CD4-positive, alpha-beta T cell treated with Interferon gamma for 1 hour (primary cell): ENCODE measurements around the gene FUT3.
"Not testable (repeated sequence)": the region's sequence is repeated elsewhere in the genome, so short reads cannot be mapped to it uniquely, and the experiment has no call there.

ENCODE experiments used
- DNase-seq: peaks from one replicate; pipeline ENCODE4 v3.0.0-alpha.2; 2020

FUT3 gene

DNA sequence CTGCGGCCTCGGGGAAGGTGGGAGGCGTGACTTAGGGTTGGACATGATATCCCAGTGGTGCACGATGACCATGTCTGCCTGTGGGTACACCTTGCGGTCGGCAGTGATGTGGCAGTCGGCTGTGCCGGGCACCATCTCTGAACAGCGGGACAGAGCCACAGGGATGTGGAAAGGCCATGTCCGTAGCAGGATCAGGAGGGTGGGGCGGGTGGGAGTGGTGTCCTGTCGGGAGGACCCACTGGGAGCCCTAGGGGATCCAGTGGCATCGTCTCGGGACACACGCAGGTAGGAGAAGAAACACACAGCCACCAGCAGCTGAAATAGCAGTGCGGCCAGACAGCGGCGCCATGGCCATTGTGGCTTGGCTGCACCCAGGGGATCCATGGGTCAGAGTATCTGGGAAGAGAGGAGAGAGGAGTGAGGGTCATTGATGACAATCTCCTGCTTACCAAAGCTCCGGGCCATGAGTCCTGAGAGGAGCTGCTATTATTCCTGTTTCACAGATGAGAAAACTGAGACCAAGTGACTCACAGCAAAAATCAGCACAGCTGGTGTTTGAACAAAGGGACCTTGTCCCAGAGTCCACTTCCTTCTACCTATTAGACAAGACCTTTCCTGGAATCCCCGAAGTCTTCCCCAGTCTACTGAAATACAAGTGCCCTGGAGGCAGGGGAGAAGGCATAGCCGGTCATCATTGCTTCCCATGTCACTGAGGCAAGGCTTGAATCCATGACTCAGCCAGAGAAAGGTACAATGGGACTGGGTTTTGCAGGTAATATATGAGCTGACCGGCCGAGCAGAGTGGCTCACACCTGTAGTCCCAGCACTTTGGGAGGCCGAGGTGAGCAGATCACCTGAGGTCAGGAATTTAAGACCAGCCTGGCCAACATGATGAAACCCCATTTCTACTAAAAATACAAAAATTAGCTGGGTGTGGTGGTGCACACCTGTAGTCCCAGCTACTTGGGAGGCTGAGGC is 6.5 kb downstream of the FUT3 start:
- no peak for DNase-seq

DNA sequence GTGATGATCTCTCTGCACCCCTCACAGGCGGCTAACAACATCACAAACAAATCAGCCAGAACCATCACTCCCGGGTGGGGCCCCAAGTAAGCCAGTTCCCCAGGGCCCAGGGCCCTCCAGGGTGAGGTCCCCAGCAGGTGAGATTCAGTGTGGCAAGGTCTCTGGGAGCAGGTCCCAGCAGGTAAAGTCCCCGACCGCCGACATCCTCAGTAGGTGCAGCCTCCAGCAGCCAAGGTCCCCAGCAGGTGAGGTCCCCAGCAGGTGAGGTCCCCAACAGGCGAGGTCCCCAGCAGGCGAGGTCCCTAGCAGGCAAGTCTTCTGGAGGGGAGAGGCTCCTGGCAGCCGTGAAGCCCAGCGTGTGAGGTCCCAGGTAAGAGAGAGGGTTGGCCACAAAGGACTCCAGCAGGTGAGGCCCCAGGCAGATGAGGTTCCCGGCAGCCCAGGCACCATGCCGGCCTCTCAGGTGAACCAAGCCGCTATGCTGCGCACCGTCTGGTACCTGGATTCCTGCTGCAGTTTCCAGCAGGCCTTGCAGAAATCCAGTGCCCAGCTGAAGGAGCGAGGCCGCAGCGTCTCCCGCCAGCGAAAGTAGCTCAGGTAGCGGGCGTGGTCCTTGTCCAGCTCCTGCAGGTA is 7.8 kb downstream of the FUT3 start:
- DNase-seq: no peak

- DNase-seq: not testable (repeated sequence)
Measured at GRCh38 chr19:5841735-5842111, 9.5 kb downstream of the FUT3 start.

- DNase-seq: no peak
Measured at GRCh38 chr19:5839065-5840017, 11.9 kb downstream of the FUT3 start, which contains the start of gene FUT6. TSS of gene FUT6 (minus strand) at chr19:5839702. CDS start at chr19:5832567, 7,135 bp downstream.

DNA sequence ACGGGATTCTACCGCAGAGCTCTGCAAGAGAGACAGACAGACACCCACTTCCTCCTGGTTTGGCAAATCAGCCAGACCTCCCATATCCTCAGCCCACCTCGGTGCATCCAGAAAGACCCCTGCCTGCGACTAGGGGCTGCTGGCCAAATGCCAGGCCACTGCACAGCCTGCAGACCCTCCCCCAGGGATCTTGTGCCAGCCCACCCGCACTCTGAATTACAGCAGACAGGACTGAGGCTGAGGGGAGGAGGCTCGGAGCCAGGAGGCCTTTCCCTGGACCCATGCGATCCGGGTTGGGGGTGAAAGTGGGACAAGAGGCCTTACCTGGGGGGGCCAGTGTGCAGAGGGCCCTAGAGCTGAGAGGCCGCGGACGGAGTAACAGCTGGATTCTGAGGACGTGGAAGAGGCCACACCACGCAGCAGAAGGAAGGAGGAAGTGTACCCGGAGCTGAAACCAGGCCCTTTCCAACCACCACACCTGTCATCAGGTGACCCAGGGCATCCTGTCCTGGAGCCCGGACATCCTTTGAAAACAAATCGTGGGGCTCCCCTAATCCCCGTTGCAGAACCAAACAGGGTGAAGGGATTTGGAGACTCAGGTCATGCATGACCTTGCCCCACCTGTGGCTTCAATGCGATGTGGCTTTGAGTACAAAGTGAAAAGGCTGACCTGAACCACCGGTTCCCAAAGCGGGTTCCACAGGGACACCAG is 12.7 kb downstream of the FUT3 start:
- no peak for DNase-seq

DNA sequence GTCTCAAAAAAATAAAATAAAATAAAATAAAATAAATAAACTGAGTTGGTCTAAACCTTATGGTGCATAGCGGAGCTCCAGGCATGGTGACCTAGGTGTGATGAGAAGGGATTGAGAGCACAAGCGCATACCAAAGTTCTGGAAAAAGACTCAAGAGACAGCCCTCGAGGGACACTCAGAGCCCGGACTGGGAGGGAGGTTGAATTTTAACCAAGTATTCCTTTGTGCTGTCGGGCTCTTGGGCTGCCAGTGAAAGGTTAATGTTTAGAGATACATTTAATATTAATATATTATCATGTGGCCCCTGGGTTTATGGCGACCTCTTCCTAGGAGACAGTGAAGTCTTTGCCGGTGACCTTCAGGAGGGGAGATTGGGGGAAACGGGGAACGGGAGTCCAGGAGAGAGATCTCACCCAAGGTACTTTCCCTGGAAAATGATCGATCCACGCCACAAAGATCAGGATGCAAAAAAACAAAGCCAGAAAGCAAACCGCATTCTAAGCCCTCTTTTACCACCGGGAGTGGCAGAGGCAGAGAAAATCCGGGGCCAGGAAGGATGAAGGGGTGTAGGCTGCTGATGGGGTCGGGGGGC is 13.4 kb downstream of the FUT3 start:
- DNase-seq: no peak

GRCh38 chr19:5832527-5833216 is 18.6 kb downstream of the FUT3 start:
- no peak for DNase-seq

DNA sequence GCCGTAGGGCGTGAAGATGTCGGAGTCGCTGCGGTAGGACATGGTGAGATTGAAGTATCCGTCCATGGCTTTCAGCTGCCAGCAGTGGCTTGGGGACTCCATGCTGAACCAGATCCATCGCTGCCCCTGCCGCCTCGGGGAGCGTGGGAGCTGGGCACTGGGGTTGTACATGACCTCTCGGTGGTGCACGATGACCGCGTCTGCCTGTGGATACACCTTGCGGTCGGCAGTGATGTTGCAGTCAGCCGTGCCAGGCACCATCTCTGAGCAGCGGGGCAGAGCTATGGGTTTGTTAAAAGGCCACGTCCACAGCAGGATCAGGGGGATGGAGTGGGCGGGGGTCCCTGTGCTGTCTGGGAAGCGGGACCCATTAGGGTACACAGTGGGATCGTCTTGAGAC is 19.2 kb downstream of the FUT3 start:
- DNase-seq: no peak

GRCh38 chr19:5831159-5831558 is 20.1 kb downstream of the FUT3 start:
- no peak for DNase-seq

DNA sequence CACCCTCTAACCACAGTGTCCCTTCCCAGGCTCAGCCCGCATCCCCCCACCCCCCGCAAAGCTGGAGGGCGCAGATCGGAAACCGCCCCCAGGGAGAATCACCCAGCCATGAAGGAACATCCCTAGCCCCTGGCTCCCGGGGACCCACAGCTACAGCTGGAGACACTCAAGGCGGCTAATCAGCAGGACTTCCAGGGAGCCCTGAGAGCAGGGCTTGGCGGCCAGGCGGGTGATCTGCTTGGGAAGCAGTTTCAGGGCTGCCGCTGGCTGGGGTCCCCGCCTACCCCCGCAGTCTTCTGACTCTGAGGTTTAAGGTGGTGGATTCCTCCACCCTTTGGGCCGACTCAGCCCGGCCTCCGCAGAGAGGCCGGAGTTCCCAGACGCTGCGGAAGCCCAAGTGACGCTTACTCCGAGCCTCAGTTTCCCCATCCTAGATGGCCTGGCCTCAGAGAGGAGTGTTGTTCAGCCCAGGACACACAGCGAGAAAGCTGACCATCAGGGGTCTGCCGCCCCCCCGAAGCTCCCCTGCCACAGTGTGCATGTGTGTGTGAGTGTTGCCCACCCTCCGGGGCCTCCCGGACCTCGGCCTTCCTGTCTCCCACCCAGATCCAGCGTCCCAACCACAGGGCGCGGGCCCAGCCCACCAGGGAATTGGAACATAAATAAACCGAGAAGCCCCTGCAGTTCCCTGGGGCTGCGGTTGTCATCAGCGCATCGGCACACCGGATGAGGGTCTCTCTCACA is 21.5 kb downstream of the FUT3 start:
- DNase-seq: no peak

- no peak for DNase-seq
Measured at GRCh38 chr19:5828661-5829566, 22.3 kb downstream of the FUT3 start.

DNA sequence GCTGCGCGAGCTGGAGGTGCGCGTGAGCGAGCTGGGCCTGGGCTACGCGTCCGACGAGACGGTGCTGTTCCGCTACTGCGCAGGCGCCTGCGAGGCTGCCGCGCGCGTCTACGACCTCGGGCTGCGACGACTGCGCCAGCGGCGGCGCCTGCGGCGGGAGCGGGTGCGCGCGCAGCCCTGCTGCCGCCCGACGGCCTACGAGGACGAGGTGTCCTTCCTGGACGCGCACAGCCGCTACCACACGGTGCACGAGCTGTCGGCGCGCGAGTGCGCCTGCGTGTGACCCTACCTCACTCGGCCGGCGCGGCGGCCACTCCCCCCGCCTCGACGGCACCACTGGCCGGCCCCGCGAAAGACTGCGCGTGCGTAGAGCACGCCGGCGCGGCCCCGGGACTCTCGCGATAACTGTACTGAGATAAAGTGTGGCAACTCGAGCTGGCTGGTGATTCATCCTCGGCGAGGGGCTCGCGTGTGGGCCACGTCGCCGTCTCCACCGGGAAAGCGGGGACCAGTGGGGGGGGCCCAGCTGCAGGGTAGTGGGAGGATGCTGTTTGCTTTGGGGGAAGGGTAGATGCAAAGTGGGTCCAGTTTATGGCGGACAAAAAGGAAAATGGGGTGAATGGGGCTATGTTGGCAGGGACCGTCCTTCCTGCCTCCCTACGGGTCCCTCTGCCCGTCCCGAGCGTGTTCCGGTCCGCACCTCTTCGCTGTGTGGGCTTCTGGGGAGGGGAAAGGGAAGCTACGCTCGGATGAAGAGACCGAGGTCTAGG is 23.2 kb downstream of the FUT3 start:
- DNase-seq: peak; percentile 93

DNA sequence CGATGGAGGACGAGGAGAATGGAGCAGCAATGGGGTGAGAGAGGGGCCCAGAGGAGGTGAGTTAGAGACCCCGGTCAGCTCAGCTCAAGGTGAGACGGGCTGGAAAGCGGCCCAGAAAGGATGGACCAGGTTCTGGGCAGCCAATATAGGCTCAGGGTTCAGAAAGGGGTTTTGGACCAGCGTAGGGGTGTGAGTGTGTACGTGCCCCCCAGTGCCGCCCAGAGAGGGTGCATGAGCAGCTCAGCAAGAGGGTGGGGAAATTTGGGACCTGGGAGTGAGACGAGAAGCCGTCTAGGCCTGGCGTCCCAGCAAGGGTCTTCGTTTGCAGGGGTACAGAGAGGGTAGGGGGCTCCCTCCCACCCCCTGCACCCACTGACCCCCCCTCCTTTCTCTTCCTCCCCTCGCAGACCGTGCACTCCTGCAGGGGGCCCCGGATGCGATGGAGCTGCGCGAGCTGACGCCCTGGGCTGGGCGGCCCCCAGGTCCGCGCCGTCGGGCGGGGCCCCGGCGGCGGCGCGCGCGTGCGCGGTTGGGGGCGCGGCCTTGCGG is 23.8 kb downstream of the FUT3 start:
- no peak for DNase-seq

DNA sequence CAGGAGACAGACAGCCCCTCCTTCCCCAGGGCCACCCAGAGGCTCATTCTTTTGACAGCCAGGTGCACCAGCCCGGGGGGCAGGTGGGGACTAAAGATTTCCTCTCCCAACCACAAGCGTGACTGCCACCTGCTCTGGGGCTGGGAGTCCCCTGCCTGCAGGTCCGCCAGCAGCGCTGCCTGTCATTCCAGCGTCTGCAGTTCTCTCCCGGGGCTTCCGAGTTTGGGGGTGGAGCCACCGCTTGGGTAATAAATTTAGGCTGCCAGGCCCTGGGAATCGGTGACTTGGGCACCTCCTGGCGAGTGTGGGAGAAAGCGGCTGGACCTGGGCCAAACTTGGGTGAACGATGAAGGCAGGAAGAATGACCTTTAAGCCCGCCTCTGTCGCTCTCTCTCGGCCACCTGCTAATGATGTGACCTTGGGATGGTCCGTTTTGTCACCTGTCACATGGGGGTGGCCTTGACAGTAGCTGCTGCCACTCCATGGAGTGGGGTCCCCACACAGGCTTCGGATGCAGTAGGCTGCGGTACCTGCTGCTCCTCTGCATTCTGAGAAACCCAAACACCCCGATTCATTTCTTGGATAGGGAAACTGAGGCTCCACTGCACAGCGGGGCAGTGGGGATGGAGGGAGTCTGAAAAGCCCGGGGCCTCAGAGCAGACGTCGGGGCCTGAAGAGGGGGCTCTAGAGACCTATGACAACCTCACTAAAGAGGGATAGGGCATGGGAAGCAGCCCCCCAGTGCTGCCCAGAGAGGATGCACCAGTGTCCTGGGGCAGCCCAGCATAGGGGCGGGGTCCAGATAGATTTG is 24.5 kb downstream of the FUT3 start:
- DNase-seq: no peak

DNA sequence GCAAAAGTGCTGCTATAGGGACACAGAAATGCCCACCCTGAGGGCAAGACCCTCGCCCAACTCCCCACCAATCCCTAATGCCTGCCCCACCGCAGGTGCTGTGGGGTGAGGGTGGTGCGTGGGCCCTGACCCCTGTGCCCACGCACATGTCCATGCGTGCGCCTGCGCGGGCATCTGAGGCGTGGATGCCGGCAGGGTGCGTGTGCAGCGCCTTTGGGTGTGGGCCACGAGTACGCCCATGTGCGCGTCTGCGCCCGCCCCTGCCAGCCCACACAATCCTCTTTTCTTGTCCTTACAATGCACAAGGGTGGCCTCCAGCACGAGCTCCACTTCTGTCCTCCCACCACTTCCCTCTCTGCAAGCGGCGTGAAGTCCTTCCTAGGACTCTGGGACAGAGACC is 26.1 kb downstream of the FUT3 start:
- no peak for DNase-seq

DNA sequence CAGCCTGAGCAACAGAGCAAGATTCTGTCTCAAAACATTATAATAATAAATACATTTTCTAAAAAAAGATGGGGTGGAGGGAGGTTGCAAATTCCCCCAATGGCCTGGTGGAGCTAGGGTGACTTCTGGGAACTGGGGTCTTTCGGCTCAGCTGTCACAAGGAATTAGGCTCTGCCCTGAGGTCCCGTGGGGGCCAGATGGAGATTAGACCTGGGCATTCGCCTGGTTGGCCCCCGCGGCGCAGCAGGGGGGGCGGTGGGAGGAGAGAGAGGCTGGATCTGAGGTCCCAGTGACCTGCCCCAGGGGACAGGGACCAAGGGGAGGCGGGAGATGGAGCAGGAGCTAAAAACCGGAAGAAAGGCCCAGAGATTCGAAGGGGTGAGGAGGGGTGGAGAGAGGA is 26.5 kb downstream of the FUT3 start:
- DNase-seq: no peak

- DNase-seq: no peak
Measured at GRCh38 chr19:5823579-5824281, 27.5 kb downstream of the FUT3 start.
